Spleen (tissue), 7 donors: ENCODE results near the gene RPN1.

Source experiments
- POLR2AphosphoS5 ChIP-seq, 3 donors: sonication (generic); formaldehyde crosslinking; IDR thresholded peaks; one replicate each; pipeline ENCODE4 v1.5.1; 2017; ENCODE audit warnings: antibody characterized with exemption in 3 of 3
- TF ChIP-seq, protein P1 (sequence below), 11 experiments: fragments of 200-600 bp in 7 of 11; fragments of 450-650 bp in 4 of 11; sonication (generic) in 4 of 11; IDR thresholded peaks in 8 of 11; conservative IDR thresholded peaks in 3 of 11; 1 replicate in 7 of 11; 2 replicates in 4 of 11; pipeline versions ENCODE4 v1.4.0 to v1.8.0; 2016 to 2021; ENCODE audit warnings: antibody characterized with exemption in 11 of 11, inconsistent platforms in 4 of 11, mild to moderate bottlenecking in 1 of 11
- donor health status: DM: no; HTN: no; CAD: no; lungs with moderate emphysema.
- donor health status: DM: no; HTN: no; CAD: no.
- donor health status: DM: no; HTN: no; CAD: no.

DNA sequence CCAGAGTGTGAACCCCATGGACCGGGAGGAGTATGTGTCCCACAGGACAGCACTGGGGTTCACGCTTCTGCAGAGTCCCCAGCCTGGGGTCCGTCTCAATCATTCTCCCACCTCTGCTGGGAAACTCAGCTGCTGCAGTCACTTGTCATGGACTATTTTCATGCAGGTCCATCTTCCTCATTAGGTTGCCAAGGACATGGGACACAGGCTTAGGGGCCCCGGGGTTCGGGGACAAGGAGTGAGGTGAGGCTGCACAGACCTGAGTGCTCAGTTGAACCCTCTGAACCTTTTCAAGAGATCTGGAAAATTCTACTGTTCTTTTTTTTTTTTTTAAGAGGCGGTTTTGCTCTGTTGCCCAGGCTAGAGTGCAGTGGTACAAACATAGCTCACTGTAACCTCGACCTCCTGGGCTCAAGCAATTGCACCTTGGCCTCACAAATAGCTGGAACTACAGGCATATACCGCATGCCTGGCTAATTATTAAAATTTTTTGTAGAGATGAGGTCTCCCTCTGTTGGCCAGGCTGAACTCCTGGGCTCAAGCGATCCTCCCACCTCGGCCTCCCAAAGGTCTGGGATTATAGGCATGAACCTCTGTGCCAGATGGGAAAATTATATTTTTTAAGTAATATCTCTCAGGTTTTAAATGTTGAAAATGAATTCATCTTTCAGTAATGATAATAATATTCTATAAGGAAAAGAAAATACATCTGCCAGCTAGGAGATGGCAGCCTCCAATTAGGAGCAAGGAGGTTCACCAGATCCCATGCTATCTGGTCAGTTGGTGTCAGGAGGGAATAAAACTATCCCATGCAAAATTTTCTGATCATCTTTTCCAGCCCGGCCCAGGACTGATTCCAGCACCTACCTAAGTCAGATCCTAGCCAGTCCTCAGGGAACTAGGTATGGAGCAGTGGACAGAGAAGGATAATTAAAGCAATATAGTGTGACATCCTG lies 45.2 kb downstream of the RPN1 start:
- TF ChIP-seq POLR2AphosphoS5 (IDR thresholded peaks at IDR 0.05): no peak
- TF ChIP-seq, protein P1, sequence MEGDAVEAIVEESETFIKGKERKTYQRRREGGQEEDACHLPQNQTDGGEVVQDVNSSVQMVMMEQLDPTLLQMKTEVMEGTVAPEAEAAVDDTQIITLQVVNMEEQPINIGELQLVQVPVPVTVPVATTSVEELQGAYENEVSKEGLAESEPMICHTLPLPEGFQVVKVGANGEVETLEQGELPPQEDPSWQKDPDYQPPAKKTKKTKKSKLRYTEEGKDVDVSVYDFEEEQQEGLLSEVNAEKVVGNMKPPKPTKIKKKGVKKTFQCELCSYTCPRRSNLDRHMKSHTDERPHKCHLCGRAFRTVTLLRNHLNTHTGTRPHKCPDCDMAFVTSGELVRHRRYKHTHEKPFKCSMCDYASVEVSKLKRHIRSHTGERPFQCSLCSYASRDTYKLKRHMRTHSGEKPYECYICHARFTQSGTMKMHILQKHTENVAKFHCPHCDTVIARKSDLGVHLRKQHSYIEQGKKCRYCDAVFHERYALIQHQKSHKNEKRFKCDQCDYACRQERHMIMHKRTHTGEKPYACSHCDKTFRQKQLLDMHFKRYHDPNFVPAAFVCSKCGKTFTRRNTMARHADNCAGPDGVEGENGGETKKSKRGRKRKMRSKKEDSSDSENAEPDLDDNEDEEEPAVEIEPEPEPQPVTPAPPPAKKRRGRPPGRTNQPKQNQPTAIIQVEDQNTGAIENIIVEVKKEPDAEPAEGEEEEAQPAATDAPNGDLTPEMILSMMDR (IDR thresholded peaks at IDR 0.05 in 8 of 11, conservative IDR thresholded peaks at IDR 0.05 in 3 of 11): no peak
